ENCODE measurements around the gene SNX30. TPM values are rescaled to one million over a fixed set of nuclear protein-coding genes. Genes with fewer than 3 reads are reported as not detected.

SNX30 gene
- total and polyA plus RNA-seq, 2 experiments from 2014 or later: 6.4 to 29.1 TPM

GRCh38 chr9:112752334-112753125 is 2.0 kb downstream of the SNX30 start:
- no peaks in the 10 kb centered on the region for H3K9me3 ChIP-seq (ENCODE audit: low read depth)
- H3K27ac ChIP-seq: peak overlapping the region; percentile 55
- H3K4me1 ChIP-seq (ENCODE audit: insufficient read depth): peaks cover 45% of the 10 kb centered on the region
- no peaks in the 10 kb centered on the region for H3K27me3 ChIP-seq
- H2AFZ ChIP-seq: no peak overlapping the region
- 83% methylated on average over 6 of the region's 6 CpGs for WGBS (ENCODE audit: low lambda C conversion rate, missing lambda C conversion rate)
- H4K20me1 ChIP-seq (ENCODE audit: insufficient read depth, poor library complexity, severe bottlenecking): no peaks in the 10 kb centered on the region
- peaks cover 55% of the 10 kb centered on the region for H3K79me2 ChIP-seq
- peak overlapping the region; percentile 91 for H3K4me2 ChIP-seq
- DNase-seq (ENCODE audit: low spot score): no peak
- no peaks in the 10 kb centered on the region for H3K9me2 ChIP-seq (replicated peaks; ENCODE audit: insufficient read depth)
- H3K4me3 ChIP-seq: no peak overlapping the region
- no peak for TF ChIP-seq CTCF (IDR thresholded peaks at IDR 0.05; ENCODE audit: poor library complexity)
- no peaks in the 10 kb centered on the region for H3K36me3 ChIP-seq (replicated peaks; ENCODE audit: insufficient read depth, low read depth)

- Histone ChIP-seq H3K27me3 (no peaks in the 10 kb centered on the region), H3K9me2 (replicated peaks; ENCODE audit: insufficient read depth) (no peaks in the 10 kb centered on the region), H3K79me2 (peaks cover 67% of the 10 kb centered on the region), H2AFZ (no peak overlapping the region), H3K9me3 (ENCODE audit: low read depth) (no peaks in the 10 kb centered on the region), H3K27ac (peak overlapping the region; percentile 55), H3K4me3 (no peak overlapping the region), H3K4me2 (peak overlapping the region; percentile 91), H3K36me3 (replicated peaks; ENCODE audit: insufficient read depth, low read depth) (no peaks in the 10 kb centered on the region), H3K4me1 (ENCODE audit: insufficient read depth) (peaks cover 45% of the 10 kb centered on the region), H4K20me1 (ENCODE audit: insufficient read depth, poor library complexity, severe bottlenecking) (no peaks in the 10 kb centered on the region)
- no peak for TF ChIP-seq EZH2phosphoT487 (IDR thresholded peaks at IDR 0.05; ENCODE audit: low read depth, severe bottlenecking, unreplicated experiment)
- DNase-seq (ENCODE audit: low spot score): peak; percentile 57
- WGBS (ENCODE audit: low lambda C conversion rate, missing lambda C conversion rate): 89% methylated on average over 2 of the region's 2 CpGs
Observed at GRCh38 chr9:112753725-112754124, 3.2 kb downstream of the SNX30 start.

- H3K4me2 ChIP-seq: peak overlapping the region; percentile 24
- no peak for TF ChIP-seq EZH2phosphoT487 (IDR thresholded peaks at IDR 0.05; ENCODE audit: low read depth, severe bottlenecking, unreplicated experiment)
- TF ChIP-seq EZH2 (IDR thresholded peaks at IDR 0.05; ENCODE audit: borderline replicate concordance): no peak
- TF ChIP-seq CTCF (IDR thresholded peaks at IDR 0.05; ENCODE audit: poor library complexity): no peak
- H3K36me3 ChIP-seq (replicated peaks; ENCODE audit: insufficient read depth, low read depth): no peaks in the 10 kb centered on the region
- no peaks in the 10 kb centered on the region for H3K27me3 ChIP-seq
- no peak overlapping the region for H2AFZ ChIP-seq
- H3K27ac ChIP-seq: peak overlapping the region; percentile 24
- no peaks in the 10 kb centered on the region for H3K9me3 ChIP-seq (ENCODE audit: low read depth)
- H3K4me1 ChIP-seq (ENCODE audit: insufficient read depth): peaks cover 44% of the 10 kb centered on the region
- 76% methylated on average over 3 of the region's 3 CpGs for WGBS (ENCODE audit: low lambda C conversion rate, missing lambda C conversion rate)
- H3K4me3 ChIP-seq: no peak overlapping the region
- no peaks in the 10 kb centered on the region for H3K9me2 ChIP-seq (replicated peaks; ENCODE audit: insufficient read depth)
- no peak for DNase-seq (ENCODE audit: low spot score)
- peaks cover 72% of the 10 kb centered on the region for H3K79me2 ChIP-seq
- no peaks in the 10 kb centered on the region for H4K20me1 ChIP-seq (ENCODE audit: insufficient read depth, poor library complexity, severe bottlenecking)
Observed at GRCh38 chr9:112754578-112754977, 4.0 kb downstream of the SNX30 start.

GRCh38 chr9:112755016-112755427 is 4.5 kb downstream of the SNX30 start:
- peak overlapping the region; percentile 34 for H3K4me2 ChIP-seq
- peaks cover 40% of the 10 kb centered on the region for H3K4me1 ChIP-seq (ENCODE audit: insufficient read depth)
- WGBS (ENCODE audit: low lambda C conversion rate, missing lambda C conversion rate): 49% methylated on average over 5 of the region's 5 CpGs
- DNase-seq (ENCODE audit: low spot score): no peak
- H2AFZ ChIP-seq: no peak overlapping the region
- no peaks in the 10 kb centered on the region for H3K9me3 ChIP-seq (ENCODE audit: low read depth)
- H3K9me2 ChIP-seq (replicated peaks; ENCODE audit: insufficient read depth): no peaks in the 10 kb centered on the region
- H4K20me1 ChIP-seq (ENCODE audit: insufficient read depth, poor library complexity, severe bottlenecking): peaks cover 2% of the 10 kb centered on the region
- no peak overlapping the region for H3K4me3 ChIP-seq
- H3K27me3 ChIP-seq: no peaks in the 10 kb centered on the region
- peak overlapping the region; percentile 24 for H3K27ac ChIP-seq
- H3K36me3 ChIP-seq (replicated peaks; ENCODE audit: insufficient read depth, low read depth): no peaks in the 10 kb centered on the region
- no peak for TF ChIP-seq EZH2phosphoT487 (IDR thresholded peaks at IDR 0.05; ENCODE audit: low read depth, severe bottlenecking, unreplicated experiment)
- H3K79me2 ChIP-seq: peaks cover 73% of the 10 kb centered on the region

Data from hepatocyte (in vitro differentiated cells).